ENCODE results near the gene PLD1.
"Not testable (repeated sequence)": the region's sequence is repeated elsewhere in the genome, so short reads cannot be mapped to it uniquely, and the experiment has no call there.

PLD1 gene

DNA sequence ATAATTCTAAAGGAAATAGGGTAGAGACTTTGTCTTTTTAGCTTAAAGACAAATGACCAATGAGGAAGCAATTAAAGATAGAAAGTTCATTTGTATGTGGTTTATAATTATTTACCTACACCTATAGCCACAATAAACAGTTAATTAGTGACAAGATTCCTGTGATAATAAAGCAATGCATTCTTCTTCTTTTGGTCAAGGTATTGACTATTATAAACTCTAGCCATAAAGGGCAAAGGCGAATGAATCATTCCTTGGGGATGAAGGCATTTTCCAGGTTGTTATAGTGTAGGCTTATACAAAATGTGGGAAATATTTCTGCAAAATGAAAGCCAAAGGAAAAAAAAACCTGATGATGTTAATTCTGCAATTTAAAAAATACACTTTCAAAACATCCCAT is 115.4 kb downstream of the PLD1 start:
- no peak for TF ChIP-seq MYC (IDR thresholded peaks at IDR 0.05; ENCODE audit: low read depth, low read length)
- TF ChIP-seq, protein P1, sequence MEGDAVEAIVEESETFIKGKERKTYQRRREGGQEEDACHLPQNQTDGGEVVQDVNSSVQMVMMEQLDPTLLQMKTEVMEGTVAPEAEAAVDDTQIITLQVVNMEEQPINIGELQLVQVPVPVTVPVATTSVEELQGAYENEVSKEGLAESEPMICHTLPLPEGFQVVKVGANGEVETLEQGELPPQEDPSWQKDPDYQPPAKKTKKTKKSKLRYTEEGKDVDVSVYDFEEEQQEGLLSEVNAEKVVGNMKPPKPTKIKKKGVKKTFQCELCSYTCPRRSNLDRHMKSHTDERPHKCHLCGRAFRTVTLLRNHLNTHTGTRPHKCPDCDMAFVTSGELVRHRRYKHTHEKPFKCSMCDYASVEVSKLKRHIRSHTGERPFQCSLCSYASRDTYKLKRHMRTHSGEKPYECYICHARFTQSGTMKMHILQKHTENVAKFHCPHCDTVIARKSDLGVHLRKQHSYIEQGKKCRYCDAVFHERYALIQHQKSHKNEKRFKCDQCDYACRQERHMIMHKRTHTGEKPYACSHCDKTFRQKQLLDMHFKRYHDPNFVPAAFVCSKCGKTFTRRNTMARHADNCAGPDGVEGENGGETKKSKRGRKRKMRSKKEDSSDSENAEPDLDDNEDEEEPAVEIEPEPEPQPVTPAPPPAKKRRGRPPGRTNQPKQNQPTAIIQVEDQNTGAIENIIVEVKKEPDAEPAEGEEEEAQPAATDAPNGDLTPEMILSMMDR (IDR thresholded peaks at IDR 0.05; ENCODE audit: low read depth, low read length): no peak
- TF ChIP-seq POLR2A (IDR thresholded peaks at IDR 0.05; ENCODE audit: extremely low read depth, insufficient read length): no peak
- TF ChIP-seq, protein P2, sequence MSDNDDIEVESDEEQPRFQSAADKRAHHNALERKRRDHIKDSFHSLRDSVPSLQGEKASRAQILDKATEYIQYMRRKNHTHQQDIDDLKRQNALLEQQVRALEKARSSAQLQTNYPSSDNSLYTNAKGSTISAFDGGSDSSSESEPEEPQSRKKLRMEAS (IDR thresholded peaks at IDR 0.05; ENCODE audit: low read depth, low read length): no peak
- no peak overlapping the region for H3K4me3 ChIP-seq (ENCODE audit: low read depth, low read length)
- DNase-seq (ENCODE audit: low read depth): no peak

DNA sequence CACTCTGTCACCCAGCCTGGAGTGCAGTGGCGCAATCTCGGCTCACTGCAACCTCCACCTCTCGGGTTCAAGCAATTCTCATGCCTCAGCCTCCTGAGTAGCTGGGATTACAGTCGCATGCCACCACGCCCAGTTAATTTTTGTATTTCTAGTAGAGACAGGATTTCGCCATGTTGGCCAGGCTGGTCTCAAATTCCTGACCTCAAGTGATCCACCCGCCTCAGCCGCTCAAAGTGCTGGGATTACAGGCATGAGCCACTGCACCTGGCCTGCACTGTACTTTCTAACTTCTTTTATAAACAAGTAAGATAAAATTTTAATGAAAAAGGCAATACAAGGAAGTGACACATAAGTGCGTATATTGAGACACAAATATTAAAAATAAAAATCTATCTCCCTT is 117.7 kb downstream of the PLD1 start:
- H3K4me3 ChIP-seq (ENCODE audit: low read depth, low read length); DNase-seq (ENCODE audit: low read depth): not testable (repeated sequence)

DNA sequence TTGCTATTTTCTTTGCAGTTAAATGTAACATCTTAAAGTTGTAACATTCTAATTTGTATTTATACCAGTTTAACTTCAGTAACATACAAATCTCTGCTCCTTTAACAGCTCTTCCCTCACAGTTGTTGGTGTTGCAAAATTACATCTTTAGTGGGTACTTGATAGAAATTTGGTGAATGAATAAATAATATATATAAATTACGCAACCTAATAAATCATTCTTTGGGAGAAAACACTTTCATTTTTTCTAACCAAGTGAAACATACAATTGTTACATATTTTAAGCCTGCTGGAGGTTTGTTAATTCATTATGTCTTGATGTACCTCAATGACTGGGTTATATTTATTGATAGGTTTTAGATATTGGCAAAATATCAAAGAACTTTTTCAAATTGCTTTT is 118.8 kb downstream of the PLD1 start:
- H3K4me3 ChIP-seq (ENCODE audit: low read depth, low read length): no peak overlapping the region
- TF ChIP-seq MYC (IDR thresholded peaks at IDR 0.05; ENCODE audit: low read depth, low read length) (no peak), POLR2A (IDR thresholded peaks at IDR 0.05; ENCODE audit: extremely low read depth, insufficient read length) (no peak)
- TF ChIP-seq, protein P2 (IDR thresholded peaks at IDR 0.05; ENCODE audit: low read depth, low read length): no peak
- DNase-seq (ENCODE audit: low read depth): no peak

DNA sequence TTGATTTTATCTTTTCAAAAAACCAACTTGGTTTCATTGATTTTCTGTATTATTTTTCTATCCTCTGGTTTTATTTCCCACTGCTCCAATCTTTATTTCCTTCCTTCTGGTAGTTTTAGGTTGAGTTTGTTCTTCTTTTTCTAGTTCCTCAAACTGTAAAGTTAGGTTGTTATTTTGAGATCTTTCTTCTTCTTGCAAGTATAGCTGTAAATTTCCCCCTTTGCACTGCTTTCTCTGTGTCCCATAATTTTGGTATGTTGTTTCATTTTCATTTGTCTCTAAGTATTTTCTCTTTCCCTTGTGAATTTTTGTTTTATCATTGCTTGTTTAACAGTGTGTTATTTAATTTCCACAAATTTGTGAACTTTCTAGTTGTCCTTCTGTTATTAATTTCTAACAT is 120.0 kb downstream of the PLD1 start:
- peak; percentile 17 for DNase-seq (ENCODE audit: low read depth)
- H3K4me3 ChIP-seq (ENCODE audit: low read depth, low read length): no peak overlapping the region
- TF ChIP-seq, protein P1 (IDR thresholded peaks at IDR 0.05; ENCODE audit: low read depth, low read length): no peak
- TF ChIP-seq, protein P2 (IDR thresholded peaks at IDR 0.05; ENCODE audit: low read depth, low read length): no peak
- no peak for TF ChIP-seq MYC (IDR thresholded peaks at IDR 0.05; ENCODE audit: low read depth, low read length)
- no peak for TF ChIP-seq POLR2A (IDR thresholded peaks at IDR 0.05; ENCODE audit: extremely low read depth, insufficient read length)

DNA sequence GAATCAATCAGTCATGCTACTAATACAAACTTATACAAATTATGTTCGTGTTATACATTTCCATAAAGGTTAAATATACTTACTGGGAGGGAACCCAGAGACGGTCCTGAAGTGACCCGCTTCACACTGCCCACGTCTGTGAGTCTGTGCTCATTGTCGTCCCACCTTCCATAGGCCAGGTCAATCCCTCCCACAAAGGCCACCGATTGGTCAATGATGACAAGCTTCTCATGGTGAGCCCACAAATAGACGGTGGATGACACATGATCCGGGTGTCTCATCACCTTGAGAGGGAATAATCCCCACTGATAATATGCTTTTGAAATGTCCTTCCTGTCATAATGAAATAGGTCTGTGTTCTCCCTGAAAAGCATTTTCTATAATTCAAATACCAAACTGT is 121.7 kb downstream of the PLD1 start:
- no peak for DNase-seq (ENCODE audit: low read depth)

DNA sequence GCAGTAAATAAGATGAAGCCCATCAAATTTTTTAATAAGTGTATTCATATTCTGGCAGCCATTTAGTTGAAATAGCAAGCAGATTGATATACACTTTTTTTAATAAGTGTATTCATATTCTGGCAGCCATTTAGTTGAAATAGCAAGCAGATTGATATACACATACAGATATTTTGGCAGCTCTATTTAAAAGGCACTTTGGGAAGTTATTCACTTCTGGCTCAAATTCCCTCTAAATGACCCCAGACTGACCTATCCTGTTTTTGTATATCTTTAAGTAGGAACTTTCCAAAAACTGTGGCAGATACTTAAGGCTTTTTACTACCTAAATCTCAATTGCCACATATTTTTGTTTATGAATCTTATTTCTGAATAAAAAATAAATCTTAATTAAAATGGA is 122.3 kb downstream of the PLD1 start:
- TF ChIP-seq MYC (IDR thresholded peaks at IDR 0.05; ENCODE audit: low read depth, low read length) (no peak), POLR2A (IDR thresholded peaks at IDR 0.05; ENCODE audit: extremely low read depth, insufficient read length) (no peak)
- TF ChIP-seq, protein P2 (IDR thresholded peaks at IDR 0.05; ENCODE audit: low read depth, low read length): no peak
- TF ChIP-seq, protein P1 (IDR thresholded peaks at IDR 0.05; ENCODE audit: low read depth, low read length): no peak
- DNase-seq (ENCODE audit: low read depth): no peak
- no peak overlapping the region for H3K4me3 ChIP-seq (ENCODE audit: low read depth, low read length)

More for the DNA sequence above, 121.7 kb downstream of the PLD1 start:
- H3K4me3 ChIP-seq (ENCODE audit: low read depth, low read length): no peak overlapping the region
- no peak for TF ChIP-seq POLR2A (IDR thresholded peaks at IDR 0.05; ENCODE audit: extremely low read depth, insufficient read length)
- TF ChIP-seq MYC (IDR thresholded peaks at IDR 0.05; ENCODE audit: low read depth, low read length): no peak
- TF ChIP-seq, protein P2 (IDR thresholded peaks at IDR 0.05; ENCODE audit: low read depth, low read length): no peak
- TF ChIP-seq, protein P1 (IDR thresholded peaks at IDR 0.05; ENCODE audit: low read depth, low read length): no peak

DNA sequence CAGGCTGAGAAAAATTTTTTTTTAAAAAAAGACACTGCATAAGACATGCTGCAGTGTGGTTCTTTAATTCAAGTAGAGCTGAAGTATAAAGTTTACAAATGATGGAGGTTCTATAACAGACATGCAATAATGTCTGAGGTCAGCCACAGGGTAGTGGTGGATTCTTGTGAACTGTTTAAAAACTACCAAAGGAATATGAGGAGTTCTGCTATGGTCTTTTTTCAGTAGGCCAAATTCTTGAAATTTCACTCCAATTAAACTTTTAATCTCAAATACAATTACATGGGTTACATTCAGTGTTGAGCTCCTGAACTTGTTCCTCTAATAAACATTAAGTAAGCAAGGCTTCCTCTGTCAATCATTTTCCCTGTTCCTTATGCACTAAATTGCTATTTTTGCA is 122.7 kb downstream of the PLD1 start:
- no peak overlapping the region for H3K4me3 ChIP-seq (ENCODE audit: low read depth, low read length)
- TF ChIP-seq, protein P2 (IDR thresholded peaks at IDR 0.05; ENCODE audit: low read depth, low read length): no peak
- TF ChIP-seq MYC (IDR thresholded peaks at IDR 0.05; ENCODE audit: low read depth, low read length) (no peak), POLR2A (IDR thresholded peaks at IDR 0.05; ENCODE audit: extremely low read depth, insufficient read length) (no peak)
- TF ChIP-seq, protein P1 (IDR thresholded peaks at IDR 0.05; ENCODE audit: low read depth, low read length): no peak
- DNase-seq (ENCODE audit: low read depth): no peak

Data from NB4 (cell line).